Psoas muscle (tissue), 7 donors: ENCODE measurements around the gene IER2. TPM values are rescaled to one million over a fixed set of nuclear protein-coding genes. Genes with fewer than 3 reads are reported as not detected.

ENCODE experiments used
- polyA plus RNA-seq, 3 donors: library from polyadenylated mRNA; stranded (reverse); fragments of 200-250 nt; gene quantifications; one replicate each; pipeline ENCODE4 v1.2.3, GENCODE V29; 2013
- total RNA-seq, 4 donors: library from RNA; stranded (reverse); fragmentation: NEBNext Ultra II Directional in 2 of 4; extraction: Animal tissue kit (Norgen Biotek cat#: 25700) in 2 of 4; gene quantifications; one replicate each; pipeline versions ENCODE4 v1.2.1 to v1.2.4, GENCODE V29; 2021 to 2023
- donor health status: healthy with polysubstance abuse.
- donor health status: DM: no; HTN: no; CAD: no; lungs with moderate emphysema.
- donor health status: Bipolar disorder and iron deficiency.
- donor health status: healthy.
- donor health status: DM: no; HTN: no; CAD: no.
- donor health status: DM: no; HTN: no; CAD: no.
- donor health status: DM: yes; HTN: yes; CAD: no.

The IER2 gene
- total and polyA plus RNA-seq, 7 donors, result 12.9 to 62.7 (median 29.0) TPM

Other genes starting within 250 kb of the IER2 start
- not detected for gene SYCE2, start 231.1 kb upstream of the IER2 start, total RNA-seq
- gene SYCE2, start 231.1 kb upstream of the IER2 start, polyA plus RNA-seq, result under 1 TPM in 1 of 3 donors, not detected in 2; 0.05 TPM
- gene FARSA, start 216.7 kb upstream of the IER2 start, total RNA-seq, result 10 to 100 TPM; 45.9 to 65.1 (median 59.1) TPM
- 100 to 1,000 TPM in 1 of 3 donors, 10 to 100 TPM in 2; 61.6 to 161 (median 93.3) TPM for gene FARSA, start 216.7 kb upstream of the IER2 start, polyA plus RNA-seq
- gene CALR, start 211.8 kb upstream of the IER2 start, total RNA-seq, result 100 to 1,000 TPM; 124 to 219 (median 175) TPM
- gene CALR, start 211.8 kb upstream of the IER2 start, polyA plus RNA-seq, result 100 to 1,000 TPM; 134 to 273 (median 146) TPM
- gene RAD23A, start 204.5 kb upstream of the IER2 start, total RNA-seq, result 100 to 1,000 TPM; 424 to 704 (median 500) TPM
- gene RAD23A, start 204.5 kb upstream of the IER2 start, polyA plus RNA-seq, result 100 to 1,000 TPM; 403 to 801 (median 728) TPM
- gene GADD45GIP1, start 193.2 kb upstream of the IER2 start, total RNA-seq, result 10 to 100 TPM; 22.4 to 35.6 (median 29.3) TPM
- 100 to 1,000 TPM in 1 of 3 donors, 10 to 100 TPM in 2; 50.6 to 119 (median 62.5) TPM for gene GADD45GIP1, start 193.2 kb upstream of the IER2 start, polyA plus RNA-seq
- gene DAND5, start 180.8 kb upstream of the IER2 start, total RNA-seq, result under 1 TPM in 1 of 4 donors, not detected in 3; 0.26 TPM
- gene DAND5, start 180.8 kb upstream of the IER2 start, polyA plus RNA-seq, result not detected
- gene NFIX, start 154.9 kb upstream of the IER2 start, total RNA-seq, result 100 to 1,000 TPM; 220 to 347 (median 268) TPM
- 100 to 1,000 TPM in 1 of 3 donors, 10 to 100 TPM in 2; 22.2 to 158 (median 43.8) TPM for gene NFIX, start 154.9 kb upstream of the IER2 start, polyA plus RNA-seq
- gene LYL1, start 47.6 kb upstream of the IER2 start, total RNA-seq, result 1 to 10 TPM; 2.1 to 4.6 (median 3.2) TPM
- 1 to 10 TPM; 1.1 to 3.4 (median 1.1) TPM for gene LYL1, start 47.6 kb upstream of the IER2 start, polyA plus RNA-seq
- 10 to 100 TPM; 31.6 to 45.3 (median 35.1) TPM for gene TRMT1, start 33.7 kb upstream of the IER2 start, total RNA-seq
- gene TRMT1, start 33.7 kb upstream of the IER2 start, polyA plus RNA-seq, result 10 to 100 TPM; 42.3 to 87.1 (median 45.4) TPM
- 10 to 100 TPM; 32.1 to 48.9 (median 37.9) TPM for gene NACC1, start 32.1 kb upstream of the IER2 start, total RNA-seq
- 10 to 100 TPM; 11.9 to 63.4 (median 45.8) TPM for gene NACC1, start 32.1 kb upstream of the IER2 start, polyA plus RNA-seq
- 10 to 100 TPM; 18.5 to 20.4 (median 19.3) TPM for gene STX10, start within 50 bp of the IER2 start, total RNA-seq
- 10 to 100 TPM; 34.5 to 63.3 (median 43.6) TPM for gene STX10, start within 50 bp of the IER2 start, polyA plus RNA-seq